Astrocyte (in vitro differentiated cells and primary cell): ENCODE data around the gene ZNF414.

Experiments
- CTCF ChIP-seq: IDR thresholded peaks from 2 replicates; pipeline ENCODE4 v1.5.1; 2011; ENCODE audit warnings: low read depth, mild to moderate bottlenecking, inconsistent platforms, low read length, moderate library complexity; ENCODE audit not compliant: insufficient read depth
- EZH2 ChIP-seq: IDR thresholded peaks from 2 replicates; pipeline ENCODE4 v1.6.1; 2012; ENCODE audit warnings: mild to moderate bottlenecking, low read length, inconsistent platforms; ENCODE audit not compliant: insufficient read depth

- no peak for TF ChIP-seq CTCF
- no peak for TF ChIP-seq EZH2
These were observed 50.6 kb downstream of the ZNF414 start for GRCh38 chr19:8463365-8463764.
